ENCODE results near the gene NOB1.
A peak's percentile ranks its signal among the peaks of the same experiment; 100 is the strongest.
"Not testable (repeated sequence)": the region's sequence is repeated elsewhere in the genome, so short reads cannot be mapped to it uniquely, and the experiment has no call there.

Gene NOB1

DNA sequence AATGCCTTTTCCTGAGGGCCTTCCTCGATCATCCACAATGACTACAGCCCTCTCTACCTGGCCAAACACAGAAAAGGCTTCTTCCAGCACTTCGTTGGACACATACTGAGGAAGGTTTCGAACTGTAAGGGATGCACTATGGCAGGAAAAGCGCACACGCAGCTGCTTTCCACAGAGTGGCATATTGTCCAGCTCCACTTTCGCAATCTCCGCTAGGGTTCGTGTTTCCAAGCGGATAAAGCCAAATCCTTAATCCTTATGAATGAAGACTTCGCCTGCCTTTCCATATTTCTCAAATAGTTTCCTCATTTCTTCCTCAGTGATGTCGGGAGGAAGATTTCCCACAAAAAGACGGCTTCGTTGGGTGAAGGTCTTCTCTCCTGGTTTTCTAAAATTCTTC lies 2.6 kb upstream of the NOB1 start:
- not testable (repeated sequence) for DNase-seq

GRCh38 chr16:69756705-69757104 lies 2.0 kb upstream of the NOB1 start:
- no peak for DNase-seq

DNA sequence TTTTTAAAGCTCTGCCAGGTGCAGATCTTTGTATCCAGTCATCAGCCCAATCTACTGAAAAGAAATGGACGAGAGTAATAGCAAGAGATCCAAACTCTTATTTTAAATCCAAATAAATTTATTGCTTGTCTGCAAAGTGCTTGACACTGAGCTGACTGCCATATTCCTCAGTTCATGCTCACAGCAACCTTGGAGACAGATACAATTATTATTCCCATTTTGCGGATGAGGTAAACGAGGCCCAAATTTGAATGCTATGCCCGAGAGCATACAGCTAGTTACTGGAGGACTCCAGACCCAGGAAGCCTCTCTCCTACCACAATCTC lies 620 bp downstream of the NOB1 start:
- no peak for DNase-seq

DNA sequence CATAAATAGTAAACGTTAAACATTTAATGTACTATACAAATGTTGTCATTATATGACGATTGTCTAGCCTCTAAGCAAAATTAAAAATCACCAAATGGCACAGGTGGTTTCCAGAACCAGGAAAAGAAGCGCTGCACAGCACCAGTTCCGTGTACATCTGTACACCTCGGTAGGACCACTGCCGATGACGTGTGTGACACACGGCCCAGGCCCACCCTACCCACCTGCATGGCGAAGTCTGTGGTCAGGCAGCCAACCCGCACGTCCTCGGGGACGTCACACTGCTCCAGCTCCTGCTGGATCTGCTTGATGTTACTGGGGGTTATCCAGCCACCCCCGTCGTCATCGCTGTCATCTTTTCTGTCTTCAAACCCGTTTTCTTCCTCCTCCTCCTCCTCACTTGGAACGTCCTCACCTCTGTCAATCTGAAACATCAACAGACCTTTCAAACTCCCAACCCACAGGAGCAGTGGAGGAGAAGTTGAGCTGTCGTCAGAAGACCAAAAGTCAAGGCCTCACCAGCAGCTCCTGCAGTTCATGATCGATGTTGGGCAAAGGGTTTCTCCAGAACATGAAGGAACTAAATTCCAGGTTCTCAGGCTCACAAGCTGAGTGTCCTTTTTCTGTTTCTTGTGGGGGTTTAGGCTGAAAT lies 5.9 kb downstream of the NOB1 start:
- DNase-seq, result no peak

- no peak for DNase-seq
Observed at GRCh38 chr16:69747115-69747514, 7.6 kb downstream of the NOB1 start.

- no peak for DNase-seq
Observed at GRCh38 chr16:69745959-69746358, 8.8 kb downstream of the NOB1 start.

- no peak for DNase-seq
Observed at GRCh38 chr16:69745232-69745612, 9.5 kb downstream of the NOB1 start.

DNA sequence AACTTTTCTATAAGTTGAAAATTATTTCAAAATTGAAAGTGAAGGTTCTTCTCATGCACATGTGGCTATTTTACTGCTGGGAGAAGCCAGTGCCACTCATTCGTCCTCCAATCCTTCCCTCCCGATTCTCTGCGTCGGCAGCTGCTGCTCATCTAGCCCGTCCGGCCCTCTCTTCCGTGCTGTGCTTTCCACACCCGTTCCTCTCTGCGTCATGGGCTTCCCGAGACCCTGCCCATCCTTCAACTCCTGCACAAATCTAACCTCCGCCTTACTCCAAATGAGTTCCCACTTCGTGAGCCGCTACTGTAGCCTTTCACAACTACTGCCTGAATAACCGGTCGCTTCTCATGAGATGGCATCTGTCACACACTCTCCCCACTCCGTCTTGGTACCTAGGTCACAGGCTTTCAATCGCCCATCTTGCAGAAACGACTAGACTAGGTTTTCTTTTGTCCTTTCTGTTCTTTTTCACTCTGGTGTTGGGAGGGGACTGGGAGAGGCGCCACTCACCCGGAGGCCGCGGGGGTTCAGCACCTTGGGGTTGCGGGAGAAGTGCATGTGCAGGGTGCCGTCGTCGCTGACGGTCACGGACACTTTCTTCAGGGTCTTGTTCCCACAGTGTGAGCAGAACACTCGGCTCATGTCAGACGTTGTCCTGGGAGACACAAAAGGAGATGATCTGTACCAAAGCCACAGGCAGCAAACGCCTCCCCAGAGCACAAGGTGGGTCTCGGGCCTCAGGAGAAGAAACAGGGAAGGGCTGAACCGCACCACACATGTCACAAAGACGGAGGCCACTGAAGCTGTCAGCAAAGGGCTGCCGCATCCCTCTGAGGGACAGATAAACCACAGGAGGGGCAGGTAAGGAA lies 10.1 kb downstream of the NOB1 start:
- no peak for DNase-seq

DNA sequence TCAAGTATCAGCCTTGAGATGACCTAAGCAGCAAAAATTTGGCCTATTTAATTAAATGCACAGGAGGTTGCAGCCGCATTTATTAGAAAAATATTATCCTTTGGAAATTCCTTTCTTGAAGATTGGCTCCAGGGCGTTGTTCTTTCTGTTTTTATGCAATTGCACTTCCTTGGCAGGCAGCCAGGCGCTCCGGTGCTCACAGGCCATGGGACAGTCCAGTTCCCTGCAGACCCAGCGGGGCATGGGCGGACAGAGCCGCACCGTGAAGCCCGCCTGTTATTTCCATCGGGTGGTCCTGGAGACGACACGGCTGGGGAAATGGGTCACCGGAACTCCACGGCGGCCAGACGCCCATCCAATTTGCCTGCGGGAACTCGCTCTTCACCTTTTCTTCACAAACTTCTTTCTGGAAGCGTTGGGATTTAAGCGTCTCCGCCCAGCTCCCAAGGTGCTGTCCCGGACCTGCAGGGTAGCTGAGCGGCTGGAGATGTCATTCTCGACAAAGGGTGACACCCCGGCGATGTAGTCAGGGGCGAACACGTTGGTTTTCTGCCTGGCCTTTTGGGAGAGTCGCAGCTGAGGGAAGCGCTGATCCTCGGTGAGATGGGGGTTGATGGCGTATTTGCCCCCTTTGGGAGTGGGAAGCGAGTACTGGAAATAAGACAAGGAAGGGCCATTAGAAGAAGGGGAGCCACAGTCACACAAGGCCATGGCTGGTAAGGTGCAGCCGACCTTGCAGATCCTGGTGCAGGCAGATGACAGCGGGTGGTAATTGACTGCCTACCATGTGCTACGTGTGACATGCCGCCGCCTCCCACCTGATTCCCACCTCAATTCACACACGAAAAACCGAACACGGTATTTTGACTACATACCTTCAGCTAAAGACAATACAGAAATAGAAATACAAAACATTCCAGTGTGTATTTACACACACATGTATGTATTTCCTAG lies 12.5 kb downstream of the NOB1 start:
- DNase-seq, result no peak

DNA sequence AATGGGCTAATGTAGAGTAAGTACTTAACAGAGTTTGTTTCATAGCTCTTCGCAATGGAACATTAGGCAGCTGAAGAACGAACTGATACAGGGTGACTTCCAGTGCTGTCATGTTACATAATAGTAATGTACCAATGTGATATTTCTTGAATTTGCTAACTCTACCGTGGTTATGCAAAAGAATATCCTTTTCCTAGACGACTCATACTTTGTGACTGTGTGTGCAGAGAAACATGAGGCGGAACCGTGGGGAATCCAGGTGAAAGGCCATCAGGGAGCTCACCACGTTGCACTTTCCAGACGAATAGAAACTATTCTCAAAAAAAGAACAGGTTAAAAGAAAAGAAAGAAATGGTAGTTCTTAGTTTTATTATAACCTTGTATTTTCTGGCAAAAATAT lies 13.2 kb downstream of the NOB1 start:
- no peak for DNase-seq

- no peak for DNase-seq
Observed at GRCh38 chr16:69732101-69732500, 22.6 kb downstream of the NOB1 start.

DNA sequence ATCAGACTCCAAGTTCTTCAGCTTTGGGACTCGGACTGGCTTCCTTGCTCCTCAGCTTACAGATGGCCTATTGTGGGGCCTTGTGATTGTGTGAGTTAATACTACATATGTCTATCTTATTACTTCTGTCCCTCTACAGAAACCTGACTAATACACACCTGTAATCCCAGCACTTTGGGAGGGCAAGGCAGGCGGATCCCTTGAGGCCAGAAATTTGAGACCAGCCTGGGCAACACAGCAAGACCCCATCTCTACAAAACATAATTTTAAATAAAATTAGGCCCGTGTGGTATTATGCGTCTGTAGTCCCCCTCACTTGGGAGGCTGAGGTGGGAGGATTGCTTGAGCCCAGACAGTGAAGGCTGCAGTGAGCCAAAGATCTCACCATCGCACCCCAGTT lies 23.4 kb downstream of the NOB1 start:
- not testable (repeated sequence) for DNase-seq

- DNase-seq, result not testable (repeated sequence)
Observed at GRCh38 chr16:69729030-69729429, 25.7 kb downstream of the NOB1 start.

DNA sequence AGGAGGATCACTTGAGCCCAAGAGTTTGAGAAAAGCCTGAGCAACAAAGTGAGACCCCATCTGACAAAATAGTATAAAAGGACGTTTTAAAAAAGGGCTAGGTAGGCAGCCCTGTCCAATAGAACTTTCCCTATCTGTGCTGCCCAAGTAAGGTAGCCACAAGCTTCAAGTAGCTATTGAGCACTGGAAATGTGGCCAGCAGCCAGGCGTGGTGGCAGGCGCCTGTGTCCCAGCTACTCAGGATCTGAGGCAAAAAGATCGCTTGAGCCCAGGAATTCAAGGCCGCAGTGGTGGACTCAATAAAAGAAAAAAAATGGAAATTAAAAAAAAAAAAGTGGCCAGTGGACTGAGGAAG lies 26.8 kb downstream of the NOB1 start:
- DNase-seq, result peak; percentile 45

GRCh38 chr16:69726313-69727060 lies 28.2 kb downstream of the NOB1 start, which contains the start of gene NQO1:
TSS of gene NQO1 (minus strand) at chr16:69726560. CDS start at chr16:69726439, 121 bp downstream.
- peak; percentile 97 for DNase-seq

- no peak for DNase-seq
Observed at GRCh38 chr16:69725480-69726312, 29.0 kb downstream of the NOB1 start.

DNA sequence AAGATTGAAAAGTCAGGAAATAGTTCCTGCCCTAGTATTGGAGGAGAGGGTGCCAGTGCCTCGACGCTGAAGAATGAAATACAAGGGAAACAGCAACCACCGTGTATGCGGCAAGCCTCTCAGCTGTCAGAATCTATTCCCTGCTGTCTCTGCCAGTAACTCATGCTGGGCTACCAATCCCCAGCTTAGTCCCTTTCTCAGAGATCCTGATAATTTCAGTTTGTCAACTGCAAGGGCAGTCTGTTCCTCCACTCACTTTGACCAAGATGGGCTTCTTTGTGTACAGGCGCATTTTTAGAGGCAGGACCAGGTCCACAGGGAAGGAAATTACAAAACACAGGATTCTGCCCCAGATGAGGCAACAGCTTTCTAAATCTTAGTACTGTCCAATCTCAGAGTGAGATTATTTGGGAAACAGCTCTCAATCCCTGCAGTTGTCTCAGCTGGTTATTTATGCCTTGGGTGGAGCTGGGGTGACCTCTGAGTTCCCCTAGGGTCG lies 29.7 kb downstream of the NOB1 start:
- DNase-seq, result no peak

DNA sequence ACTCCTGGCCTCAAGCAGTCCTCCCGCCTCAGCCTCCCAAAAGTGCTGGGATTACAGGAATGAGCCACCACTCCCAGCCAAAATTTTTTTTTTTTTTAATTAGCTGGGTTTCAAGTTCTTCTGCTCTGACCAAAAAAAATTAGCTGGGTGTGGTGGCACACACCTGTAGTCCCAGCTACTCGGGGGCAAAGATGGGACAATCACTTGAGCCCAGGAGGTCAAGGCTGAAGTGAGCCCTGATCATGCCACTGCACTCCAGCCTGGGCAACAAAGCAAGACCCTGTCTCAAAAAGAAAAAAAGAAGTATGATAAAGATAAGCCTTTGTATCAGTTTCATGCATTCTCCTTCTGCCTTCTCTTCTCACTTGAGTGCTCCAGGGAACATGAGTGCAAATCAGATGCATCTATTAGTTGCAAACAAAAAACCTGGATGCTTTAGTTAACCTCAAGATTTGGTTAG lies 30.3 kb downstream of the NOB1 start:
- no peak for DNase-seq

GRCh38 chr16:69721441-69721957 lies 33.2 kb downstream of the NOB1 start:
- DNase-seq, result no peak

GRCh38 chr16:69720822-69721430 lies 33.8 kb downstream of the NOB1 start:
- DNase-seq, result no peak

Measured in hematopoietic multipotent progenitor cell treated with erythropoietin and hydrocortisone succinate and interleukin-3 and kit ligand, for 6 days (in vitro differentiated cells).